IMR-90 (cell line): ENCODE data around the gene SFTPB.

Experiments
- CEBPB ChIP-seq: IDR thresholded peaks from 2 replicates; pipeline ENCODE4 v1.6.1; 2012; ENCODE audit warnings: low read depth, low read length, improper control_type of control experiment
- CHD1 ChIP-seq: IDR thresholded peaks from 2 replicates; pipeline ENCODE4 v1.6.1; 2012; ENCODE audit warnings: low read depth, low read length, improper control_type of control experiment
- CTCF ChIP-seq: conservative IDR thresholded peaks from 2 replicates; pipeline ENCODE4 v1.5.1; 2012; ENCODE audit warnings: mild to moderate bottlenecking, low read depth, low read length, improper control_type of control experiment
- FOS ChIP-seq: fragments of 150-350 bp; IDR thresholded peaks from 2 replicates; pipeline ENCODE4 v1.6.1; 2016; ENCODE audit warnings: low read depth, low read length
- MAFK ChIP-seq: IDR thresholded peaks from 2 replicates; pipeline ENCODE4 v1.6.1; 2012; ENCODE audit warnings: low read depth, low read length, improper control_type of control experiment
- MXI1 ChIP-seq: IDR thresholded peaks from 2 replicates; pipeline ENCODE4 v1.6.1; 2012; ENCODE audit warnings: low read depth, mild to moderate bottlenecking, low read length, moderate library complexity, borderline replicate concordance
- POLR2A ChIP-seq: IDR thresholded peaks from 2 replicates; pipeline ENCODE4 v1.6.1; 2012; ENCODE audit warnings: mild to moderate bottlenecking, low read depth, low read length
- RAD21 ChIP-seq: IDR thresholded peaks from 2 replicates; pipeline ENCODE4 v1.6.1; 2012; ENCODE audit warnings: low read length, improper control_type of control experiment
- RCOR1 ChIP-seq: IDR thresholded peaks from 2 replicates; pipeline ENCODE4 v1.6.1; 2012; ENCODE audit warnings: mild to moderate bottlenecking, low read length, improper control_type of control experiment; ENCODE audit not compliant: insufficient replicate concordance
- RFX5 ChIP-seq: IDR thresholded peaks from 2 replicates; pipeline ENCODE4 v1.8.0; 2012; ENCODE audit warnings: low read depth, mild to moderate bottlenecking, low read length, moderate library complexity
- SMC3 ChIP-seq: fragments of 150-350 bp; IDR thresholded peaks from 2 replicates; pipeline ENCODE4 v1.6.1; 2016; ENCODE audit warnings: low read depth, mild to moderate bottlenecking, antibody characterized with exemption, low read length, moderate library complexity
- USF2 ChIP-seq: fragments of 150-350 bp; IDR thresholded peaks from 2 replicates; pipeline ENCODE4 v1.6.1; 2017; ENCODE audit warnings: mild to moderate bottlenecking, antibody characterized with exemption, low read length, low read depth

- TF ChIP-seq CTCF (no peak), POLR2A (no peak), SMC3 (no peak), RFX5 (no peak), MXI1 (no peak), USF2 (no peak), CHD1 (no peak), FOS (no peak), MAFK (no peak), RAD21 (no peak), CEBPB (no peak), RCOR1 (no peak)
Observed at GRCh38 chr2:85675427-85675826, 7.4 kb upstream of the SFTPB start.
